ENCODE data around the gene ENAM.
A peak's percentile ranks its signal among the peaks of the same experiment; 100 is the strongest.
"Not testable (repeated sequence)": the region's sequence is repeated elsewhere in the genome, so short reads cannot be mapped to it uniquely, and the experiment has no call there.

ENAM gene

DNA sequence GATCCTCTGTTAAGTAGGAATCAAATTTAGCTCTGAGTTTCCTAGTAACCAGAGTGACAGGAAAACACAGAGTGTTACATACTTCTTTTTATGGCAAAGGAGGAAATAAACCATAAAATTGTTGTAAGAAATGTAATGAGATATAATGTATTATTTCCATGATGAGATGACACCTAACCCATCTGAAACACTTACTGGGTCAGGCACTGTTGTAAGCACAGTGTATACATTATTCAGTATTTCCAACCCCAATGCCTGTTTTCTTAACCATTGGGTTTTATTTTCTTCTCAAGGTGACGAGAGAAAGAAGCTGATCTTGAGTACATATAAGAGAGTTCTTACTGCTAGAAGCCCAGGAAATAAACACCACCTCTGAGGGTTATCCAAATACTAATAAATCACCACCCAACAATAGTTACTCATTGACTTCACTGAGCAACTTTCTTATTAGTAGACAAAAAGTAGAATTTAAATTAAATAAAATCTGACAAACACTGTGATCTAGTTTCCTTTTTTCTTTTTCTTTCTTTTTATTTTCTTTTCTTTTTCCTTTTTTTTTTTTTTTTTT, 4.2 kb upstream of the ENAM start:
- DNase-seq (ENCODE audit: low read depth): no peak

DNA sequence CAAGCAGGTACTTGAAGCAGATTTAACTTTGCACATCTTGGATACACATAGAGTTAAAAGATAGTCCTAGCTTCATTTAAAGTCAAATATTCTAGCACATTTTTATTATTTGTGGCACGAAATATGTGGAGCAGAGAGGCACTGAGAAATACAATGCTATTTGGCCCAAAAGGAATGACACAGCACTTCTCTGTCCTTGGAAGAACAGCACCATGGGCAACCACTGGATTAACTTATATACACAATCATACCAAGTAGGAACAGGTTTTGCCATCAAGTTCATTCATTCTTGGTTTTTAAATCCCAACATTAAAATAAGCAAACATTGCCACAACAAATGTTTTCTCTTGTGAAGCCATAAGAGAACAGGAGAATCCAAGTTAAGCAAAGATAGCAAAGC, 924 bp upstream of the ENAM start:
- DNase-seq (ENCODE audit: low read depth): no peak

DNA sequence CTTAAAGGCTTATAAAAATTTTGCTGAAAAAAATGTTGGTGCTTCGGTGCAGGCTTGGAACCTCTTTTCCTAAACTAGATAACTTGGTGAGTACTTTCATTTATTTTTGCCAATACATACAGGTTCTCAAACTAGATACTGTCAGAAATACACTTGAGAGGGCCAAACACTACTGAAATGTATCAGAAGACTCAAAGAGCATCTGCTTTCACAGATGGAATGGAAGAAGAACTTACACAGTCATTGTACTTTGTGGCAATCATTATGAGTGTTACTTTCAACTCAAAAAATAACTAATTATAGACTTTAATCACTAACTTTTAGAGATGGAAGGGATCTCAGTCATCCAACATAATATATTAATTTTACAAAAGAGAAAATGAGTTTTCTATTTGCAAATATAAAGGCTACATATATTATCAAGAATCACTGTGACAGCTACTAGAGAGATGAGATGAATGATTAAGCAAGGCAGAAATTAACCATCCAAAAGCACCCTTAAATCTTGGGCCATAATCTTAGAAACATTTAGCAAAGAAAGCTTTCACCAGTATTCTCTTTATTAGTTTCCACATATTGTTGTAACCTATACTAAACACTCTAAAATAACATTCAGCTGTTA, 1.0 kb downstream of the ENAM start:
- no peak for DNase-seq (ENCODE audit: low read depth)

GRCh38 chr4:70630162-70630561, 1.6 kb downstream of the ENAM start:
- DNase-seq (ENCODE audit: low read depth): peak; percentile 9

DNA sequence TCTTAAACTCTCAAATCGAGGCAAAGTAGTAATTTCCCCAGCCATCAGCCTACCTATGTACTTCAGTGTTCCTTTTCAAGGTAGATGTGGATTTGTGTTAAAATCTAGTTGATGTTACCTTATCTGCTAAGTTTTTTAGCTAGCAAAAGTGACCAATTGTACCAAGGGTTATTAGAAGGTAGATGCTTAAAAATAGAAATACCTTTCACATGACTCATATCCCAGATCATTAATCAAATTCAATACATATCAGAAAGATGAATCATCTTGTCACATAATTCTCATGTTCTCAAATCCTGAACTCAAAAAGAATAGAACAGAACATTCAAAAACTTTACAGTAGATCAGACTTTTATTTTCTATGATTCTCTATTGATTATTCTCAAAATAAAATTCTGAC, 3.5 kb downstream of the ENAM start:
- peak; percentile 65 for DNase-seq (ENCODE audit: low read depth)

DNA sequence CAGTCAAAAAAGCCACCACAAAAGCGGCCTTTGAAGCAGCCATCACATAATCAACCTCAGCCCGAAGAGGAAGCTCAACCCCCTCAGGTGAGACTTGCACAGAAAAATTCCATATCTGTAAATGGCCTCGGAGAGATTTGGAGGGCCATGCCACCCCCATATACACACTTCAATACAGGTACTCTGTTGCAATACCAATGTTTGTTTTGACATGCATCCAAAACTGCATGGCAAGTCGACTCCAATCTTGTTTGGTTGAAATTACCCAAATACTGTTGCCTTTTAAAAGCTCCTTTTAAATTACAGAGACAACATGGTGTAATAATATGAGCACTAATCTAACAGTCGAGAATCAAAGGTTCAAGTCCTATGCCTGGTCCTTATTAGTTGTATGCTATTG, 5.9 kb downstream of the ENAM start:
- DNase-seq (ENCODE audit: low read depth): no peak

DNA sequence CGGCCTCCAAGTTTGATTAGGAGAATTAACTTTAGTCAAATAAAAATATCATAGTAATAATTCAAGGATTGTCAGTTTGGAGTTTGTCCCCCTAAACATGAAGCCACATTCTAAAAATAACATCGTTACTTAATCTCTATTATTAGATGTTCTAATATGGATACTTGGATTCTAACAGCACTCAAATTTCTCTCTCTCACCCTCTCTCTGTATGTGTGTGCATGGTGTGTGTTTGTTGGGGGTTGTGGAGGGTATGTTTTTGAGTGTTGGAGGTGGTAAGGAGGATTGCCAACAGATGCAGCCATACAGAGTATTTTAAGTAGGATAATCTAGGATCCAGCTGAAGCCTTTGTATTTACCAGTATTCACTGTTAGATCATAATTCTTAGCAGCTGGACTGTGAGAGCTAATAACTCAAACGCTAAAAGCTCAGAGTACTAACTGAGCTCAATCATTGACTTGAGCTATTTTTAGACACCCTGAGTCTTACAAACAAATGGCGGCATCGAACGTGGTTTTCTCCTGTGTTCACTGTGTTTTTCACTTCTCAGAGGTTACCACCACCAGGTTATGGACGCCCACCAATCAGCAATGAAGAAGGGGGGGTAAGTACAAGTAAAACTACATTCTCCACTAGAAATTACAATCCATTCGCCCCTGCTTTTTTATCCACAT, 8.8 kb downstream of the ENAM start:
- DNase-seq (ENCODE audit: low read depth): peak; percentile 31

DNA sequence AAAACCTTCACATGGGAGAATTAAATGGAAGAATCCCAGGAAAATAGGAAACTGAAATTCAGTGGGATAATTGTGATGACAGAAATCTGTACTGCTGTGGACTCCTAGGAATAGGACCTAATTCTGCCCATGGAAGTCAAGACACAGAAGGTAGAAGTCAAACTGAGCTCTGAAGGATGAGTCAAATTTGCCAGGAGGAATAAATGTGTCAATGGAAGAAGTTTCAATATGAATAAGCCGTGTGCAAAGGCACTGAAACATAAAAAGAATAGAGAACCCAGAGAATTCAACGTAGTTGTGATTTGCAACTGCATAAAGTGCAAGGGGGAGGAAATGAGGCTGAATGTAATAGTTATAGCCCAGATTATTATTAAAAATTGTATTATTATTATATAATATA, 11.6 kb downstream of the ENAM start:
- DNase-seq (ENCODE audit: low read depth): no peak

GRCh38 chr4:70650741-70651140, 22.2 kb downstream of the ENAM start:
- not testable (repeated sequence) for DNase-seq (ENCODE audit: low read depth)

DNA sequence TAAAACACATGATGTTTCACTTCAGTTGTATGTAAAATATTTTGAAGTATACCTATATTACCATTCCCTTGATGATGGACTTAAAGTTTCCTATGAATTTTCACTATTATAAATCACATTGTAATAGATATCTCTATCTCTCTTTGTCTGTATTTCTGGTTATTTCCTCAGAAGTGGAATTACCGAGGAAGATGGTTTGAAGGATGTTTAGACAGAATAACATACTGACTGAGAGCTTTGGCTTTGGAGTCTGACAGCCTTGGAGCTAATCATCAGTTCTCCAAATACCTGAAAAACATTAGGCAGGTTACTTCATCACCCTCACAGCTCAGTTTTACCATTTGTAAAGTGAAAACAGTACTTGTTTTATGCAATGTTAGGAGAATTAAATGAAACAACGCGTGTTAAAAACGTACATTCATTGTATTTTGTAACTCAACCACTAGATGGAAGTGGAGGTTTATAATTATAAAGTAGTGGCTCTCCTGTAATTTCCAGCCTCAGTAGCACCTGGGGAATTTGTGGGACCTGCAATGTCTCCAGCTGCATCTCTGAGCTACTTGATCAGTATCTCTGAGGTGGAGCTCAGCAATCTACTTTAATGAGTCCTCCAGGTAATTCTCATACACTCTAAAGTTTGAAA, 23.4 kb downstream of the ENAM start:
- peak; percentile 53 for DNase-seq (ENCODE audit: low read depth)

- peak; percentile 44 for DNase-seq (ENCODE audit: low read depth)
Observed at GRCh38 chr4:70654605-70655011, 26.1 kb downstream of the ENAM start.

- DNase-seq (ENCODE audit: low read depth): no peak
Observed at GRCh38 chr4:70657326-70657725, 28.8 kb downstream of the ENAM start.

GRCh38 chr4:70658418-70658817, 29.9 kb downstream of the ENAM start:
- DNase-seq (ENCODE audit: low read depth): no peak

DNA sequence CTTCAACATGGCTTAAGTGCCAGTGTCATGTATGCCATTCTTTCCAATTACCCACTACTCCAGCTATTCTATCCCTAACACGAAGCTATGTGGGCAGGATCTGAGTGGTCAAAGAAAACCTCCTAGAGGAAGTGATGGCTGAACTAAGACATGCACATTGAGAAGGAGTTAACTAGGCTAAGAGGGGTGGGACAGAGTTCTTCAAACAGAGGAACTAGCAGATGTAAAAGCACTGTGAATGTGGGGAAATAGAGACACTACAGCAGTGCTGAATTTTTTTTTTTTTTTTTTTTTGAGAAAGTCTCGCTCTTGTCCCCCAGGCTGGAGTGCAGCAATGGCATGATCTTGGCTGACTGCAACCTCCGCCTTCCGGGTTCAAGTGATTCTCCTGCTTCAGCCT, 31.6 kb downstream of the ENAM start:
- DNase-seq (ENCODE audit: low read depth): no peak

DNA sequence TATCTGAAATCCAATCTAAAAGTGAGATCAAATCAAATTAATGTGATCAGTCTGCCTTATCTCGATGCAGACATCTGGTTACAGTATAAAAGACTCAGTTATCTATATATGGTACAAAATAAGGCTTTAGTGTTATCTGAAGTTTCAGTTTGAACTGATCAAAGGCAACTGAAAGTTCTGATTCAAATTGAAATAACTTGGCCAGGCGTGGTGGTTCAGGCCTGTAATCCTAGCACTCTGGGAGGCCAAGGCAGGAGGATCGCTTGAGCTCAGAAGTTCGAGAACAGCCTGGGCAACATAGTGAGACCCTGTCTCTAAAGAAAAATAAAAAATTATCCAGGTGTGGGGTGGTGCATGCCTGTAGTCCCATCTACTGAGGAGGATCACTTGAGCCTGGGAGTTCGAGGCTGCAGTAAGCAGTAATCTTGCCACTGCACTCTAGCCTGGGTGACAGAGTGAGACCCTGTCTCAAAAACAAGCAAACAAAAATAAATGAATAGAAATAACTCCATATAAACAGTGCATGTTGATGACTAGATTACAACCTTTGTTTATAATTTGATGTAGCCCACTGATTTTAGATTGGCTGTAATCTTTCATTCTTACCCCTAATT, 32.9 kb downstream of the ENAM start:
- not testable (repeated sequence) for DNase-seq (ENCODE audit: low read depth)

GRCh38 chr4:70666369-70666768, 37.8 kb downstream of the ENAM start, which contains the start of gene JCHAIN:
TSS of gene JCHAIN (minus strand) at chr4:70666508. CDS start at chr4:70666490, 18 bp downstream.
- DNase-seq (ENCODE audit: low read depth): peak; percentile 48

DNA sequence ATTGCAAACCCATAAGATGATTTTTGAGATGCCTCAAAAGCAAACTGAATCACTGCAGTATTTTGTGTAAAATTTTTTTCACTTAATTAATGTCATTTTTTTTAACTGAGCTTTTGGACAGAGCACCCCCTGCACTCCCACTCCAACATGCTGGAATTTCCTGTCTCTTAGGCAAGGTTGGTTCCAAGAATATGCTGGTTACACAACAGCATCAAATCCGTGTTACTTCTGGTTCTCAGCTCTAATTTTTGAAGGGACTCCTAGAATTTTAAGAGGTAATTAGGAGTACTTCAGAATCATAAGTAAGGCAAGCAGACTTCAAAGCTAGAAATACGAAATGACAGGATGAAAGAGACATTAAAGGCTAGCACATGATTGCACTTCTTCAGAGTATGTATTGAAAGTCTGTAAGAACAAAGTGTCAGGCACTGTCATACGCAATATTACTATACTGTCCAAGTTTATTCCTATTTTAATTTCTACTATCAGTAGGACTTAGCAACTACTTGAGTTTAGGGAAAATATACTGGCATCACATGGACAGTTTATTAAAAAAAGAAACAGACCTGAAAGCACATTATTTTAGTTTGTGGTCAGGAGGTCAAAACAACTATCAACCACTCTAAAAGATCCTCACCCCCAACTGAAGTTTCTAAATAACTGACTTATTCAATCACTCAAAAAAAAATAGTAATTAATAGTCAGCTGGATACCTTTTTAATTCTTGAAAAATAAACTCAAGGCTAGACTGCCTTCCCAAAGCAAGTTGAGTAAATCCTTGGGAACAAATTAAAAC, 39.4 kb downstream of the ENAM start:
- DNase-seq (ENCODE audit: low read depth): peak; percentile 77

- DNase-seq (ENCODE audit: low read depth): peak; percentile 77
Observed at GRCh38 chr4:70670332-70671014, 41.9 kb downstream of the ENAM start.

DNA sequence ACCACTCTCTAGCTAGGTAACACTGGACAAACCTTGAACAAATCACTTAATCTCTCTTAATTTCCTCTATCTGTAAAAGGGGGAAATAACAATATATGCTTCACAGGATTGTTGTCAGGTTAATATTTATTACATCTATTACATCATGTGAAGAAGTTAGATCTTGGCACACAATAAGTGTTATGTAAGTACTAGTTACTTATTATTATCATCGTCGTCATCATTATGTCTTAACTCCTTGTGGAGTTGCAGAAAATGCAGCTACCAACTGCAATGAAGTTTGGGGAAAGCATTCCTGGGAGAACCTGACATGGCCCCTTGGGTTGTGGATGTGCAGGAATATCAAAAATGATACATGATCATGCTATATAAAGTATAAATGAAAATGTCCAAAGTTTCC, 42.5 kb downstream of the ENAM start:
- DNase-seq (ENCODE audit: low read depth): no peak

DNA sequence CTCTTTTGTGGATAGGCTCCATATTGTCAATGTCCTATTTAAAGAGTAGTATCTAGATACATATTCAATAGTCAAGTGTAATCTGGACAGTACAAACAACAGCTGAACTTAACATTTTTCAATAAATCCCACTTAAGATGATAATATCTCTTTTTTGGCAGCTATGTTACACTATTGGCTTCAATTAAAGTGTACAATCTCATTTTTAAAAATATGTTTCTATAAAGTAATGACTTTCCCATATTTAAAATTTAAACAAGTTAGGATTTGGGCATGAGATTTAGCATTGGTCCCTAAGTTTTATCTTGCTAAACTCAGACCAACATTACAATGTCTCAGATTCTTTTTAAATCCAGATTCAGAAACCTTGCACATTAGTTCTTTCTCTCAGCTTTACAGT, 45.6 kb downstream of the ENAM start:
- DNase-seq (ENCODE audit: low read depth): no peak

- DNase-seq (ENCODE audit: low read depth): no peak
Observed at GRCh38 chr4:70674731-70675130, 46.2 kb downstream of the ENAM start.

Data from EH (cell line).